OCI-LY7 (cell line): ENCODE results near the gene FABP1. TPM values are rescaled to one million over a fixed set of nuclear protein-coding genes. Genes with fewer than 3 reads are reported as not detected.

Experiments used
- BruUV-seq: library from RNA; stranded (reverse); fragments of 400-500 nt; replicated peaks from 2 replicates; lab custom pipeline; 2021; lab: Mats Ljungman, UMichigan
- CTCF ChIA-PET: fragments of 300-600 bp; sonication (Branson Sonifier 250); formaldehyde crosslinking; loops from one replicate; lab custom pipeline; 2022; ENCODE audit warnings: antibody characterized with exemption; ENCODE audit not compliant: unreplicated experiment; lab: Charles Lee
- POLR2A ChIA-PET: fragments of 300-600 bp; sonication (Branson Sonifier 250); formaldehyde crosslinking; loops from one replicate; lab custom pipeline; 2022; ENCODE audit warnings: antibody characterized with exemption; lab: Charles Lee
- DNase-seq: peaks from one replicate; pipeline ENCODE4 v3.0.0-alpha.2; 2015; ENCODE audit warnings: low spot score
- H2AFZ ChIP-seq: fragments of 200-600 bp; sonication (generic), shearing (Covaris generic); 2 replicates; pipeline ENCODE4 v1.6.1; 2014; ENCODE audit warnings: mild to moderate bottlenecking, antibody characterized with exemption, low read length, moderate library complexity
- H3K27ac ChIP-seq: fragments of 200-600 bp; sonication (generic); 2 replicates; pipeline ENCODE4 v1.5.1; 2014; ENCODE audit warnings: mixed run types, low read depth, mild to moderate bottlenecking, moderate library complexity, low read length, inconsistent platforms; ENCODE audit not compliant: poor library complexity, severe bottlenecking
- H3K36me3 ChIP-seq: fragments of 200-600 bp; sonication (generic); 2 replicates; pipeline ENCODE4 v1.6.1; 2014; ENCODE audit warnings: mild to moderate bottlenecking, antibody characterized with exemption, low read length, moderate library complexity, mixed read lengths; ENCODE audit not compliant: insufficient read depth
- H3K4me1 ChIP-seq: fragments of 200-600 bp; sonication (generic); 2 replicates; pipeline ENCODE4 v1.5.1; 2014; ENCODE audit warnings: mild to moderate bottlenecking, low read length; ENCODE audit not compliant: insufficient read depth, poor library complexity, severe bottlenecking
- H3K4me2 ChIP-seq: fragments of 200-600 bp; sonication (generic); 2 replicates; pipeline ENCODE4 v1.6.1; 2014; ENCODE audit warnings: mild to moderate bottlenecking, low read length
- H3K4me3 ChIP-seq: fragments of 200-600 bp; sonication (generic); 2 replicates; pipeline ENCODE4 v1.5.1; 2014; ENCODE audit warnings: mild to moderate bottlenecking, low read depth, low read length; ENCODE audit not compliant: poor library complexity, severe bottlenecking
- H3K79me2 ChIP-seq: fragments of 200-600 bp; sonication (generic); 2 replicates; pipeline ENCODE4 v1.6.1; 2016; ENCODE audit warnings: low read depth, mild to moderate bottlenecking, low read length, moderate library complexity, mixed read lengths; ENCODE audit not compliant: insufficient read depth
- H3K9me2 ChIP-seq: fragments of 200-600 bp; sonication (generic); 2 replicates; pipeline ENCODE4 v1.6.1; 2016; ENCODE audit warnings: mild to moderate bottlenecking, low read length, mixed read lengths; ENCODE audit not compliant: insufficient read depth
- H3K9me3 ChIP-seq: fragments of 200-600 bp; sonication (generic); 2 replicates; pipeline ENCODE4 v1.6.1; 2014; ENCODE audit warnings: mild to moderate bottlenecking, mixed run types, low read length, mixed read lengths
- H4K20me1 ChIP-seq: fragments of 200-600 bp; sonication (generic); 2 replicates; pipeline ENCODE4 v1.6.1; 2014; ENCODE audit warnings: mild to moderate bottlenecking, antibody characterized with exemption, low read length, moderate library complexity, mixed read lengths; ENCODE audit not compliant: insufficient read depth
- EZH2phosphoT487 ChIP-seq: fragments of 200-600 bp; sonication (generic); IDR thresholded peaks from 2 replicates; pipeline ENCODE4 v1.6.1; 2018; ENCODE audit warnings: low read depth, borderline replicate concordance, mild to moderate bottlenecking, mixed run types, antibody characterized with exemption, low read length, moderate library complexity, mixed read lengths
- intact Hi-C: fragments of 100-400 bp; cut with micrococcal nuclease; formaldehyde crosslinking; loops from one replicate; pipeline ENCODE4 v1.10.0; 2022; ENCODE audit not compliant: unreplicated experiment
- total RNA-seq, 2 experiments: library from RNA; depleted of rRNA in 1 of 2; stranded (reverse); fragments of >200 nt in 1 of 2; shearing (Covaris generic) in 1 of 2; gene quantifications; 2 replicates each; pipeline ENCODE4 v1.2.3, GENCODE V29; 2014 to 2022
- TF ChIP-seq, protein P1 (sequence below): fragments of 200-600 bp; sonication (generic); conservative IDR thresholded peaks from 2 replicates; pipeline ENCODE4 v1.5.1; 2014; ENCODE audit warnings: mild to moderate bottlenecking, antibody characterized with exemption, low read length, moderate library complexity, mixed read lengths

The FABP1 gene
- total RNA-seq, 2 experiments from 2014 or later = not detected

DNA sequence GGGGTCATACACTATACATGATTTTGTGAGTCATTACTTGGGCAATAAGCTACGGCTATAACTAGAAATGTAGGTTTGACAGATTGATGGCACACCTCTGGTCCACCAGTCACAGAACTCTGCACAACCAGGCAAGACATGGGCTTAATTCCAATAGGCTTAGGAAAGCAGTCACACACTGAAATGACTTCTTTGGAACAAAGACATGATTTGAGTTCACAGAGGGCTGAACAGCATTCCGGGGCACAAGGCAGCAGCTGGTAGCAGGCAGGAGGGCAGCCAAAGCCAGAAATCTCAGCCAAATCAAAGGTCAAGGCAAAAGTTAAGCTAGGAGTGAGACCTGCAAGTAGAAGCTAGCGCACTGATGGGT lies 27.4 kb downstream of the FABP1 start:
- POLR2A ChIA-PET = no interaction called here
- no peaks in the 10 kb centered on the region for H3K36me3 ChIP-seq
- no peak overlapping the region for H3K4me3 ChIP-seq
- intact Hi-C loops = no loop called here
- H3K27ac ChIP-seq = no peak overlapping the region
- H2AFZ ChIP-seq = no peak overlapping the region
- no peaks in the 10 kb centered on the region for H3K79me2 ChIP-seq
- H4K20me1 ChIP-seq = no peaks in the 10 kb centered on the region
- no peak for DNase-seq
- BruUV-seq = no TSS peak
- H3K4me1 ChIP-seq = no peaks in the 10 kb centered on the region
- no peaks in the 10 kb centered on the region for H3K9me3 ChIP-seq
- no peak overlapping the region for H3K4me2 ChIP-seq
- CTCF ChIA-PET = no interaction called here
- TF ChIP-seq EZH2phosphoT487 = no peak
- TF ChIP-seq, protein P1, sequence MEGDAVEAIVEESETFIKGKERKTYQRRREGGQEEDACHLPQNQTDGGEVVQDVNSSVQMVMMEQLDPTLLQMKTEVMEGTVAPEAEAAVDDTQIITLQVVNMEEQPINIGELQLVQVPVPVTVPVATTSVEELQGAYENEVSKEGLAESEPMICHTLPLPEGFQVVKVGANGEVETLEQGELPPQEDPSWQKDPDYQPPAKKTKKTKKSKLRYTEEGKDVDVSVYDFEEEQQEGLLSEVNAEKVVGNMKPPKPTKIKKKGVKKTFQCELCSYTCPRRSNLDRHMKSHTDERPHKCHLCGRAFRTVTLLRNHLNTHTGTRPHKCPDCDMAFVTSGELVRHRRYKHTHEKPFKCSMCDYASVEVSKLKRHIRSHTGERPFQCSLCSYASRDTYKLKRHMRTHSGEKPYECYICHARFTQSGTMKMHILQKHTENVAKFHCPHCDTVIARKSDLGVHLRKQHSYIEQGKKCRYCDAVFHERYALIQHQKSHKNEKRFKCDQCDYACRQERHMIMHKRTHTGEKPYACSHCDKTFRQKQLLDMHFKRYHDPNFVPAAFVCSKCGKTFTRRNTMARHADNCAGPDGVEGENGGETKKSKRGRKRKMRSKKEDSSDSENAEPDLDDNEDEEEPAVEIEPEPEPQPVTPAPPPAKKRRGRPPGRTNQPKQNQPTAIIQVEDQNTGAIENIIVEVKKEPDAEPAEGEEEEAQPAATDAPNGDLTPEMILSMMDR = no peak
- H3K9me2 ChIP-seq = no peaks in the 10 kb centered on the region

DNA sequence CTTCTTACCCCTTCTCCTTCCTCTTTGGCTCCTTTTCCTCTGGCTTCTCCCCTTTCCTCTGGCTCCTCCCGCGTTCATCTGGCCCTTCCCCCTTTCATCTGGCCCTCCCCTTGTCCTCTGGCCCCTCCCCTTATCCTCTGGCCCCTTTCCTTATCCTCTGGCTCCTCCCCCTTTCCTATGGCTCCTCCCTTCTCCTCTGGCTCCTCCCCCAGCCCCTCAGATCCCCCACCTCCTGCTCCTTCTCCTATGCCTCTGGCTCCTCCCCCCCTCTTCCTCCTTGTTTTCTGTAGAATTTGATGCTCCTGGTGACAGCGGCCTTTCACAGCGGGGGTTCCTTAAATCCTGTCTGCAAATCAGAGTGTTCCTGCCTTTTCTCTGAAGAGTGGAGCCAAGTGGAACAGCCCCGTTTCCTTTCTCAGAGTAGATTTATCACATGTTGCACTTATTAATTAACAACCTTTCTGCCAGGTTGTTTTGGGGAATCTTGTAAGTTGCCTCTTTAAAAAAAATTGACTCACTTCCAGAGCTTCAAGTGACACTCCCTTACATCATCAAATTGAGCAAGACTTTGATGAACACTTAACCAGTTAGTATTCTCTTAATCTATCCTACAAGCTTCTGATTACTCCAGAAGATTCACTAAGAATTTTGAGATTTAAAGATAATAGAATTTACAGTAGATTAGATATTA lies 27.9 kb downstream of the FABP1 start:
- Histone ChIP-seq H3K4me3 (no peak overlapping the region), H3K9me2 (no peaks in the 10 kb centered on the region), H3K9me3 (no peaks in the 10 kb centered on the region), H3K4me1 (no peaks in the 10 kb centered on the region), H3K36me3 (no peaks in the 10 kb centered on the region), H3K79me2 (no peaks in the 10 kb centered on the region), H2AFZ (no peak overlapping the region), H4K20me1 (no peaks in the 10 kb centered on the region), H3K4me2 (no peak overlapping the region), H3K27ac (no peak overlapping the region)
- no peak for DNase-seq
- ChIA-PET POLR2A (interaction anchor here (0.6 kb wide), 1 partner anchor 78 kb away, joined by 4 read pairs; no protein-coding TSS in a partner anchor), CTCF (no interaction called here)
- intact Hi-C loops = loop anchor here (5.0 kb wide), 1 partner anchor 47 kb away; no protein-coding TSS in a partner anchor
- TF ChIP-seq, protein P1 = no peak
- no peak for TF ChIP-seq EZH2phosphoT487
- BruUV-seq = no TSS peak

DNA sequence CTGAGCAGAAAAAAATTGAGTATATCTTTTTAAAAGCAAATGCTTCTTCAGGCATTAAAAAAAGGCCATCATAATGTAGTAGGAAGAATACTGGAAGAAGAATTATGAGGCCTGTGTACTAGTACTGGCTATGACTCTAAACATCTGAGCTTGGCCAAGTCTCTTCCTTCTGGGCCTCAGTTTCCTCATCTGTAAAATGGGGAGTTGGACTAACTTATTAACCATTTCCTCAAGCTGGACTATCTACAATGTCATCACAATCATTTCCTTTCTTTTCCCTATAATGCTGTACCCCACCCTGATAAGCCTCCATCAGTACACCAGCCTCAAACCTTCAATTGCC lies 29.3 kb downstream of the FABP1 start:
- ChIA-PET CTCF (no interaction called here), POLR2A (no interaction called here)
- H3K79me2 ChIP-seq = no peaks in the 10 kb centered on the region
- no peaks in the 10 kb centered on the region for H3K4me1 ChIP-seq
- no peak overlapping the region for H3K4me3 ChIP-seq
- H3K9me3 ChIP-seq = no peaks in the 10 kb centered on the region
- TF ChIP-seq, protein P1 = no peak
- TF ChIP-seq EZH2phosphoT487 = no peak
- H3K9me2 ChIP-seq = no peaks in the 10 kb centered on the region
- no peak for DNase-seq
- no peak overlapping the region for H3K27ac ChIP-seq
- no peak overlapping the region for H3K4me2 ChIP-seq
- intact Hi-C loops = loop anchor here (5.0 kb wide), 1 partner anchor 49 kb away; no protein-coding TSS in a partner anchor
- no peak overlapping the region for H2AFZ ChIP-seq
- BruUV-seq = no TSS peak
- H3K36me3 ChIP-seq = no peaks in the 10 kb centered on the region
- no peaks in the 10 kb centered on the region for H4K20me1 ChIP-seq
